SK-N-SH (cell line): ENCODE data around the gene TNFRSF21. TPM values are rescaled to one million over a fixed set of nuclear protein-coding genes. Genes with fewer than 3 reads are reported as not detected.

Experiments used
- CTCF ChIA-PET: fragments of 300-600, 350-600 bp; formaldehyde crosslinking; extraction: SDS; loops from one replicate; lab custom pipeline; 2021; lab: Yijun Ruan, JAX
- POLR2A ChIA-PET: fragments of 350-600 bp; sonication (Branson Sonifier 250); formaldehyde crosslinking; extraction: SDS; loops from one replicate; lab custom pipeline; 2020; ENCODE audit warnings: antibody characterized with exemption, inconsistent platforms; lab: Yijun Ruan, JAX
- DNase-seq: peaks from one replicate; pipeline ENCODE4 v3.0.0; 2012
- H2AFZ ChIP-seq: fragments of 200-600 bp; sonication (generic); 2 replicates; pipeline ENCODE4 v1.8.1; 2016; ENCODE audit warnings: antibody characterized with exemption, mild to moderate bottlenecking, low read depth
- H3F3A ChIP-seq: fragments of 200-600 bp; sonication (generic); replicated peaks from 2 replicates; pipeline ENCODE3; 2016; ENCODE audit warnings: antibody characterized with exemption, mild to moderate bottlenecking; ENCODE audit not compliant: insufficient read depth
- H3K27ac ChIP-seq, 2 experiments: fragments of 200-500 bp in 1 of 2; fragments of 200-600 bp in 1 of 2; sonication (Bioruptor generic) in 1 of 2; sonication (generic), shearing (Covaris generic) in 1 of 2; 2 replicates each; pipeline versions ENCODE4 v1.5.1 to v1.6.1; 2014 to 2016; ENCODE audit warnings: low read depth in 2 of 2, inconsistent platforms in 1 of 2, low read length in 1 of 2, mild to moderate bottlenecking in 1 of 2, mixed read lengths in 1 of 2
- H3K27me3 ChIP-seq: fragments of 200-600 bp; sonication (generic), shearing (Covaris generic); 2 replicates; pipeline ENCODE4 v1.6.1; 2016; ENCODE audit warnings: mixed run types; ENCODE audit not compliant: insufficient read depth
- H3K36me3 ChIP-seq, 2 experiments: fragments of 200-500 bp in 1 of 2; fragments of 200-600 bp in 1 of 2; sonication (Bioruptor generic) in 1 of 2; sonication (generic) in 1 of 2; replicated peaks in 1 of 2; 2 replicates each; pipeline versions ENCODE3 to v1.5.1; 2014 to 2016; ENCODE audit warnings: low read length in 1 of 2, mild to moderate bottlenecking in 1 of 2; ENCODE audit not compliant: insufficient read depth in 2 of 2, control insufficient read depth in 1 of 2
- H3K4me1 ChIP-seq, 2 experiments: fragments of 200-500 bp in 1 of 2; fragments of 200-600 bp in 1 of 2; sonication (Bioruptor generic) in 1 of 2; sonication (generic), shearing (Covaris generic) in 1 of 2; 2 replicates each; pipeline versions ENCODE4 v1.5.1 to v1.6.1; 2014 to 2016; ENCODE audit warnings: low read depth in 1 of 2, low read length in 1 of 2, mixed run types in 1 of 2; ENCODE audit not compliant: insufficient read depth in 2 of 2, control insufficient read depth in 1 of 2
- H3K4me2 ChIP-seq: fragments of 200-600 bp; sonication (generic), shearing (Covaris generic); 2 replicates; pipeline ENCODE4 v1.6.1; 2017; ENCODE audit warnings: mixed run types
- H3K4me3 ChIP-seq, 2 experiments: fragments of 200-500 bp in 1 of 2; fragments of 200-600 bp in 1 of 2; sonication (Bioruptor generic) in 1 of 2; sonication (generic), shearing (Covaris generic) in 1 of 2; 2 replicates each; pipeline versions ENCODE4 v1.5.1 to v1.8.1; 2014 to 2016; ENCODE audit warnings: low read depth in 2 of 2, inconsistent platforms in 1 of 2, low read length in 1 of 2, mild to moderate bottlenecking in 1 of 2, mixed read lengths in 1 of 2, moderate library complexity in 1 of 2
- H3K79me2 ChIP-seq: fragments of 200-600 bp; sonication (generic); 2 replicates; pipeline ENCODE4 v1.8.1; 2017; ENCODE audit warnings: mild to moderate bottlenecking; ENCODE audit not compliant: insufficient read depth
- H3K9ac ChIP-seq: fragments of 200-600 bp; sonication (generic); 2 replicates; pipeline ENCODE4 v1.6.1; 2017; ENCODE audit warnings: mixed run types
- H3K9me2 ChIP-seq: fragments of 200-600 bp; sonication (generic); 2 replicates; pipeline ENCODE4 v1.6.1; 2017; ENCODE audit warnings: mixed run types
- H3K9me3 ChIP-seq: fragments of 200-600 bp; sonication (generic); 2 replicates; pipeline ENCODE4 v1.6.1; 2017; ENCODE audit warnings: mixed run types, mild to moderate bottlenecking, moderate library complexity
- H4K20me1 ChIP-seq: fragments of 200-600 bp; sonication (generic); 2 replicates; pipeline ENCODE4 v1.6.1; 2017; ENCODE audit warnings: mild to moderate bottlenecking, mixed run types; ENCODE audit not compliant: insufficient read depth
- CHD2 ChIP-seq: fragments of 150-350 bp; IDR thresholded peaks from 2 replicates; pipeline ENCODE4 v1.6.1; 2018; ENCODE audit warnings: low read length; ENCODE audit not compliant: partially characterized antibody
- CTCF ChIP-seq: fragments of 200-600 bp; sonication (generic); IDR thresholded peaks from 2 replicates; pipeline ENCODE4 v1.6.1; 2017; ENCODE audit warnings: antibody characterized with exemption, mild to moderate bottlenecking, moderate library complexity
- ELF1 ChIP-seq: IDR thresholded peaks from 2 replicates; pipeline ENCODE4 v1.4.0; 2012
- EZH2phosphoT487 ChIP-seq: fragments of 200-600 bp; sonication (generic); IDR thresholded peaks from 2 replicates; pipeline ENCODE4 v1.6.1; 2017; ENCODE audit warnings: low read depth, mixed run types, mild to moderate bottlenecking, antibody characterized with exemption, moderate library complexity, borderline replicate concordance
- FOSL2 ChIP-seq: IDR thresholded peaks from 2 replicates; pipeline ENCODE4 v1.4.0; 2012; ENCODE audit warnings: low read depth, mild to moderate bottlenecking, moderate library complexity, borderline replicate concordance
- FOXJ3 ChIP-seq: sonication (generic); formaldehyde crosslinking; IDR thresholded peaks from 2 replicates; pipeline ENCODE4 v1.5.1; 2020; ENCODE audit warnings: mild to moderate bottlenecking, missing genetic modification reagents
- FOXM1 ChIP-seq: IDR thresholded peaks from 2 replicates; pipeline ENCODE4 v1.4.0; 2012; ENCODE audit warnings: low read depth, mild to moderate bottlenecking
- GATA2 ChIP-seq: sonication (generic); formaldehyde crosslinking; IDR thresholded peaks from 2 replicates; pipeline ENCODE4 v1.5.0; 2020; ENCODE audit warnings: mild to moderate bottlenecking, missing genetic modification reagents
- IRF3 ChIP-seq: fragments of 150-350 bp; IDR thresholded peaks from 2 replicates; pipeline ENCODE4 v1.6.1; 2016; ENCODE audit warnings: mild to moderate bottlenecking, low read depth, low read length
- MEF2A ChIP-seq: IDR thresholded peaks from 2 replicates; pipeline ENCODE4 v1.4.0; 2012; ENCODE audit warnings: low read depth, borderline replicate concordance
- NFIC ChIP-seq: IDR thresholded peaks from 2 replicates; pipeline ENCODE4 v1.4.0; 2012; ENCODE audit warnings: borderline replicate concordance
- PBX3 ChIP-seq: IDR thresholded peaks from 2 replicates; pipeline ENCODE4; 2012
- POLR2AphosphoS5 ChIP-seq: IDR thresholded peaks from 2 replicates; pipeline ENCODE4 v1.6.1; 2012; ENCODE audit warnings: low read depth, low read length
- RAD21 ChIP-seq: IDR thresholded peaks from 2 replicates; pipeline ENCODE4 v1.6.1; 2012; ENCODE audit warnings: mild to moderate bottlenecking, low read length
- RXRA ChIP-seq: IDR thresholded peaks from 2 replicates; pipeline ENCODE4 v1.4.0; 2012; ENCODE audit warnings: low read depth, mild to moderate bottlenecking, borderline replicate concordance
- SIN3A ChIP-seq: IDR thresholded peaks from 2 replicates; pipeline ENCODE4 v1.6.1; 2012; ENCODE audit warnings: low read depth, mild to moderate bottlenecking, low read length, moderate library complexity, borderline replicate concordance
- SMC3 ChIP-seq: IDR thresholded peaks from 2 replicates; pipeline ENCODE4 v1.6.1; 2012; ENCODE audit warnings: low read depth, low read length, improper control_type of control experiment
- TAF1 ChIP-seq: IDR thresholded peaks from 2 replicates; pipeline ENCODE4 v1.6.1; 2012; ENCODE audit warnings: low read depth, mild to moderate bottlenecking, low read length, moderate library complexity, borderline replicate concordance
- YY1 ChIP-seq: IDR thresholded peaks from 2 replicates; pipeline ENCODE4 v1.4.0; 2012; ENCODE audit warnings: low read depth, mild to moderate bottlenecking
- WGBS: methylation state at CpG from one replicate; pipeline ENCODE4 v1.1.6; 2017; ENCODE audit warnings: low lambda C conversion rate; 5-methylcytosine and 5-hydroxymethylcytosine counted together
- polyA plus RNA-seq, 3 experiments: library from polyadenylated mRNA; depleted of rRNA; stranded (reverse); fragments of >200 nt; gene quantifications; 2 replicates each; pipeline ENCODE4 v1.2.3, GENCODE V29; 2012
- TF ChIP-seq, protein P1 (sequence below): IDR thresholded peaks from 2 replicates; pipeline ENCODE4 v1.4.0; 2012; ENCODE audit warnings: low read depth, borderline replicate concordance

The TNFRSF21 gene
- polyA plus RNA-seq, 1 of the 3 experiments (the other 2 are of a cell fraction): 9.2 TPM

GRCh38 chr6:47276377-47276776 is 33.3 kb downstream of the TNFRSF21 start:
- H3K9ac ChIP-seq: no peak overlapping the region
- H3K9me2 ChIP-seq: no peaks in the 10 kb centered on the region
- no peak overlapping the region for H3K27ac ChIP-seq
- H4K20me1 ChIP-seq: no peaks in the 10 kb centered on the region
- H2AFZ ChIP-seq: no peak overlapping the region
- H3K79me2 ChIP-seq: no peaks in the 10 kb centered on the region
- no peaks in the 10 kb centered on the region for H3K36me3 ChIP-seq
- ChIA-PET CTCF (interaction anchor here (1.0 to 1.4 kb wide), 2 partner anchors 16 to 179 kb away, joined by 3 to 4 read pairs; no protein-coding TSS in a partner anchor), POLR2A (no interaction called here)
- no peak overlapping the region for H3K4me2 ChIP-seq
- H3K9me3 ChIP-seq: no peaks in the 10 kb centered on the region
- no peak overlapping the region for H3K4me3 ChIP-seq
- no peaks in the 10 kb centered on the region for H3K4me1 ChIP-seq
- no peak for DNase-seq
- H3F3A ChIP-seq: no peaks in the 10 kb centered on the region
- H3K27me3 ChIP-seq: no peaks in the 10 kb centered on the region
- no peak for TF ChIP-seq PBX3
- TF ChIP-seq FOXM1: no peak
- TF ChIP-seq, protein P1, sequence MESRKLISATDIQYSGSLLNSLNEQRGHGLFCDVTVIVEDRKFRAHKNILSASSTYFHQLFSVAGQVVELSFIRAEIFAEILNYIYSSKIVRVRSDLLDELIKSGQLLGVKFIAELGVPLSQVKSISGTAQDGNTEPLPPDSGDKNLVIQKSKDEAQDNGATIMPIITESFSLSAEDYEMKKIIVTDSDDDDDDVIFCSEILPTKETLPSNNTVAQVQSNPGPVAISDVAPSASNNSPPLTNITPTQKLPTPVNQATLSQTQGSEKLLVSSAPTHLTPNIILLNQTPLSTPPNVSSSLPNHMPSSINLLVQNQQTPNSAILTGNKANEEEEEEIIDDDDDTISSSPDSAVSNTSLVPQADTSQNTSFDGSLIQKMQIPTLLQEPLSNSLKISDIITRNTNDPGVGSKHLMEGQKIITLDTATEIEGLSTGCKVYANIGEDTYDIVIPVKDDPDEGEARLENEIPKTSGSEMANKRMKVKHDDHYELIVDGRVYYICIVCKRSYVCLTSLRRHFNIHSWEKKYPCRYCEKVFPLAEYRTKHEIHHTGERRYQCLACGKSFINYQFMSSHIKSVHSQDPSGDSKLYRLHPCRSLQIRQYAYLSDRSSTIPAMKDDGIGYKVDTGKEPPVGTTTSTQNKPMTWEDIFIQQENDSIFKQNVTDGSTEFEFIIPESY: no peak
- TF ChIP-seq CHD2: no peak
- no peak for TF ChIP-seq EZH2phosphoT487
- TF ChIP-seq RXRA: no peak
- no peak for TF ChIP-seq RAD21
- TF ChIP-seq NFIC: no peak
- TF ChIP-seq IRF3: no peak
- TF ChIP-seq GATA2 (CRISPR knock-in tag): no peak
- TF ChIP-seq MEF2A: no peak
- TF ChIP-seq SMC3: no peak
- TF ChIP-seq YY1: no peak
- TF ChIP-seq FOXJ3 (CRISPR knock-in tag): no peak
- TF ChIP-seq FOSL2: no peak
- no peak for TF ChIP-seq SIN3A
- no peak for TF ChIP-seq TAF1
- no peak for TF ChIP-seq ELF1
- TF ChIP-seq POLR2AphosphoS5: no peak
- TF ChIP-seq CTCF: no peak
- WGBS: 79% methylated on average over 3 of the region's 3 CpGs
